NCI-H1105 treated with DMSO at 0.1 percent for 48 hours (cell line): Measurements from ENCODE around the gene TMEM80.

Source experiments
- DNase-seq: peaks from one replicate; lab custom pipeline; 2025; lab: John Stamatoyannopoulos, UW

The TMEM80 gene

DNA sequence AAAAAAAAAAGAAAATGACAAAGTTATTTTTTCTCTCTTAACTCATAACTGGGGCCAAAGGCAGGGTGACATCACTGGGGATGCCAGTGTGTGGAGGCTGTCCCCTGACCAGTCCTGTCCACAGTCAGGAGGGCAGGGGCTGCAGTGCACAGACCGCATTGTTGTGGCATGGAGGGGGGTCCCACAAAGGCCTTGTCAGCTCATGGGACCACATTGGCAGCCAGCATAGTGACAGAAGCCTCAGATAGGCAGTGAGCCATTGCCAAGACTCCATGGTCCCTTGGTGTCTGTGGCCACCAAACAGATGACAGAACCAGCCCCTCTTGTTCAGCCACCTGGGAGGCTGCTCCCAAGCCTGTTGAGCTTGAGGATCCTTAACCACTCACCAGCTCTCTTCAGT is 4.1 kb downstream of the TMEM80 start:
- DNase-seq = no peak

DNA sequence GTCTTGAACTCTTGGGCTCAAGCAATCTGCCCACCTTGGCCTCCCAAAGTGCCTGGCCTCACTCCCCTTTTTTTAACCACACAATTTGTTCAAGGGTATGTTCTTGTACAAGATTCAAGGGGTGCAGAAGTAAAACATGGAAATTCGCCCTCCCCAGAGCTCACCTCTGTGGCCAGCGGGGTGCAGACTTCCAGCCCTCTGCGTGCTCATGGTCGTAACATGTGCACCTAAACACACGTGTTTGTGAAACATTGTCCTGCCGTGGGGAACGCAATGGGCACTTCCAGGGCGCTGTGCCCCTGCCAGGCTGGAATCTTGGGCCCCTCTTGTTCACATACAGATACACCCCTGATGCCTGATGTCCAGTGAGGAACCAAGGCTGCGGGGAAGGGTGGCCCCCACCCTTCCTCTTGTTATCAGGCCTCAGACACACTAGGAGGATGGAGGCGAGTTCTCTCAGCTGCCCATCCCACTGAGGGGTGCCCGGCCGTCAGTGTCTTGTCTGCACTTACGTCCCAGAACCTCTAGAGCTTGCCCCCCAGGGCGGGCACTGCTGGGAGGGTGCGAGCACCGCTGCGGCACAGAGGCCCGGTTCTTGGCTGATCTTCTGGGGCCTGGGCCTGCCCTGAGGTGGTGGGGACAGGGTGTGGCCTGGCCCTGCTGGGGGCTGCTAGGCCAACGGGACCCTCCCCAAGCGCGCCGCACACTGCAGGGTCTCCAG is 6.3 kb downstream of the TMEM80 start:
- no peak for DNase-seq

DNA sequence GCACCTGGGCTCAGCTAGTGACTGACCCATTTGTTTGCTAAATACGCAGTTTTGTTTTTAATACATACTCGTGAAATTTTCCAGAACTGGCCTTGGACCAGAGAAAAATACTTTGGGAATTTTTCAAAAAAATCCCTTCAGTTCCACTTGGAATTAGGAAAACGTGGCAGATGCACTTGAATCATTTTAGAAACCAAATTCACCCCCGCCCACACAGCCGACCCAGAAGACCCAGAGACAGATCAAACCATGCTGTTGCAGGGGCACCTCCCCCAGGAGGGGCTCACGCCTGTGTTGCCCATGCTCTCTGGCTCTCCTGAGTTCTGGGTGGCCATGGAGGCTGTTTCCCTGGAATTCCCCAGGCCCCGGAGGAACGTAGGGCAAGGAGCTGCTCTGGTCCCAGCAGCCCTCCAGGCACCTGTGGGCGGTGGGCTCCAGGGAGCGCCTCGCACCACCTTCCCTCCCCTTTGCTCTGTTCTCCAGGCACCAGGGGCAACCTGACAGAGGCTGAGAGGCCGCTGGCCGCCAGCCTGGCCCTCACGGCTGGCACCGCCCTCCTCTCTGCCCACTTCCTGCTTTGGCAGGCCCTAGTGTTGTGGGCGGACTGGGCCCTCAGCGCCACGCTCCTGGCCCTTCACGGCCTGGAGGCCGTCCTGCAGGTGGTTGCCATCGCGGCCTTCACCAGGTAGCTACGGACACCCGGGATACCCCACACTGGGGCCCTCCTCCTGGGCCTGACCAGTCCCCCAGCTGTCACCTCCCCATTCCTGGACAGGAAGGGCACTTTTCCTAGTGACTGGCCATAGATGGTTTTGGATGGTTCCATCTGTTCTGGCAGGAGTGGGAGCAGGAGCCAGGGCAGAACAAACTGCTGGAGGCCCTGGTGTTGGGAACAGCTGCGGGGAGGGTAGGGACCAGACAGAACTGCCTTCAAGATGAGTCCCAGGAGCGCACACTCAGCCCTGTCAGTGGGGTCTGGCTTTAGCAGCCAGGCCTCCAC is 7.1 kb downstream of the TMEM80 start:
- no peak for DNase-seq

DNA sequence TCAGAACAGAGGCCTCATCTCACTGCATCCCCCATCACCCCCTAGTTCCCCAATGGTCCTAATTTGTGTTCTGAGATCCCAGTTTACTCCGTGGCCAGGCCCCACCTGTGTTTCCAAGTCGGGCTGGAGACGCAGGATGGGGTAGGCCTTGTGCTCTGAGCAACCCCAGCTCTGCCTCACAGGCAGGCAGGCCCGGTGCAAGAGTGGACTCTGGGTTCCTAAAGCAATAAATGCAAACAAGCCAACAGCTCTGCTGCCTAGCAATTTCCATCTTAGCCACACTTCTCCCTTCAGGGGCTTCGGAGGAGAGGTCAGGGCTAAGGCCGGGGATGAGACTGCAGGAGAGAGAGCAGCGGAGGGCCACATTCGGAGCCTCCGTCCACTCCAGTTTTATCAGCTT is 7.9 kb downstream of the TMEM80 start:
- DNase-seq = no peak

DNA sequence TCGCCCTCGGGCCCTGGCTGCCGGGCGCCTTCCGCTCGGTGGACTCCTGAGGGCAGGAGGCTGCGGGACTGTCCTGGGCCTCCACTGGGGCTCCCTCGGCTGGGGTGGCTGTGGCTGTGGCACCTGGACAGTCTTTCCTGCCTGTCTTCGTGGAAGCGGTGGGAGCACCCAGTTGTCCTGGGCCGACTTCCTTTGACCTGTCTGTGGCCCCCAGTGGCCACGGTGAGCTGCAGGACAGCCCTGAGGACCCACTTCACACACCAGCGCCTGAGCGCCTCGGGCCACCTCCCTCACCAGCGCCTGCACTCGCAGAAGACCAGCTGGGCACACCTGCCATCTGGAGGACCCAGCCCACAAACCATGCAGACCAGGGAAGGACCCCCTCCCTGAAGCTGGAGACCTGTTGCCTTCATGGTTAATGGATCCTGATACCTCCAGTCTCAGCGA is 8.6 kb downstream of the TMEM80 start:
- no peak for DNase-seq

DNA sequence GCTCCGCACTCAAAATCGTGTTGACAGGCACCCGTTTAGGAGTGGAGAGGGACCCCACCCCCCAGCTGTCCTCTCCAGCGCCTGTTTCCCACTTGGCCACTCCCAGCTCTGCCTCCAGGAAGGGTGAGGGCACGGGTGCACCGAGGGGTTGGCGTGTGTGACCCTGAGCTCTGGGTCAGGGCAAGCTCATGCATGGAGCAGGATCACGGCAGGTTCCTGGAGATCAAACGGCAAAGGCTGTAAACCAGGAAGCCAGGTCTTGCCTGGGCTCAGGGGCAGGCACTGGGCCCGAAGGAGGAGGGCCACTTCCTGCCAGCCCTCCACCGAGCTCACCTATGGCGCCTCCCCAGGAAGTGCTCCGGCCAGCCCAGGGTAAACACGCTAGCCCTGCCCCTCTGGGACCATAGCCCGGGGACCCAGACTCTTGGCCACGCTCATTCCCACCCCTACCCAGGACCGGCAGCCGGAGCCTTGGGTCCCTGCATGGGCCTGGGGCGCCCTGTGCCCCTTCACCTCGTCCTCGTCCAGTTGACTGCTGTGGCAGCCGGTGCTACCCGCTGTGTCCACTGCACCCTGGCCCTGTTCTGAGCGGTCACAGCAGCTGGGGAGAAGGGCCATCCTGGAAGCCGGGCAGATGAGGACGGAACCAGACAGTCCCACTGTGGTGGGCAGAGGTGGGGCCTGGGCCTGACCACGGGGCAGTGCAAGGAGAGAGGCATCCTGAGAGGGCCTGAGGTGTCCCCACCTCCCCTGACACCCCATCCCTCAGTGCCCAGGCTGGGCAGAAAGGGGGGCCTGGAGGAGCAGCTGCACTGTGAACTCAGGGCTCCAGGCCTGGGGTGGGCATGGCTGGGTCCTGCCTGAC is 9.4 kb downstream of the TMEM80 start:
- no peak for DNase-seq

DNA sequence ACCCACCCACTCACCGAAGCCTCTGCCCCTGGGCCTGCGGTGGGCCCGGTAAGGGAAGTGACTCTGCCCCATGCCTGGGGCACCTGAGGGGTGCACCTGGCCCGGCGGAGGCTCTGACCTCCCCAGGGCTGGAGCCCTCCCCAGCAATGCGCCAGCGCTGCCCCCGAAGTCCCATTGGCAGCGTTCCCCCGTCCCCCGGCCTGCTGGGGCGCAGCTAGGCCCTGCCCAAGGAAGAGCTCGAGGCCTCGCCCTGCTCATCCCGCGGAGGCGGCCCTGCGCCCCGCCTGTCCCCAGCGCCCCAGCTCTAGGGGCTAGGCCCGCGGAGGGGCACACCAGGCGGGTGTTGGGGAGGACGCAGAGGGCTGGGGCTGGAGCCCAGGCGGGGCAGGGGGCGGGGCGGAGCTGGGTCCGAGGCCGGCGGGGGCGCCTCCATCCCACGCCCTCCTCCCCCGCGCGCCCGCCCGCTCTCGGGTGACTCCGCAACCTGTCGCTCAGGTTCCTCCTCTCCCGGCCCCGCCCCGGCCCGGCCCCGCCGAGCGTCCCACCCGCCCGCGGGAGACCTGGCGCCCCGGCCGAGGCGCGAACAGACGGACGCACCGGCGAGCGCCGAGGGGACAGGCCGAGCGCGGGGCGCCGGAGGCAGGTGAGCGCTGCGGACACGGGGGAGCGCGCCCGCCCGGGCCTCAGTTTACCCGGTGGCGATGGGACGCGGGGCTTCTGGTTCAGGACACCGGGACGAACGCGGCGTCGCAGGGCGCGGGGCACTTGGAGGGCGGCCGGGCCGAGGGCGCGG is 10.2 kb downstream of the TMEM80 start, which contains the start of gene EPS8L2:
EPS8L2 (plus strand) TSS at position 586 of the 793 bp plus-strand sequence. CDS start 3,177 bp downstream, outside the sequence.
- no peak for DNase-seq

DNA sequence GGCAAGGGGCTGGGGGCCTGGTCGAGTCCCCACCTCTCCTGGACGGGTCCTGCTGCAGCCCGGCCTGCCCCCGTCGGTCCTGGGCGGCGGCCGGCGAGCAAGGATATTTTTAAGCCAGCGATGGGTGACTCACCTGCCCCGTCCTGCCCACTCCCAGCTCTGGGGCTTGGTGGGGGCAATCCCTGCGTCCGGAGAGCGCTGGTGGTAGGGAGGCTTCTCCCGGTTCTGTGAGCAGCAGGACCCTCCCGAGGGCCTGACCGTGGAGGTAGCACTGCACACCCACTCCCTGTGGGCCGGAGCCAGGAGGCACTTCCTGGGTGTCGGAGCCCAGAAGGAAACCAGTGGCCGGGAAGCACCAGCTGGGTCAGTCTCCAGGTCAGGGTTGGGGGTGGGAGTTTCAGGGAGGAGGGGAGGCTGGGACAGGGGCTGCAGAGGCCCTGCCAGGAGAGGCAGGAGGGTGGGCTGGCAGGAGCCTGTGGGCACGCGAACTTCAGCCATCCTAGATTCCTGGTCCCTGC is 10.9 kb downstream of the TMEM80 start:
- DNase-seq = no peak

DNA sequence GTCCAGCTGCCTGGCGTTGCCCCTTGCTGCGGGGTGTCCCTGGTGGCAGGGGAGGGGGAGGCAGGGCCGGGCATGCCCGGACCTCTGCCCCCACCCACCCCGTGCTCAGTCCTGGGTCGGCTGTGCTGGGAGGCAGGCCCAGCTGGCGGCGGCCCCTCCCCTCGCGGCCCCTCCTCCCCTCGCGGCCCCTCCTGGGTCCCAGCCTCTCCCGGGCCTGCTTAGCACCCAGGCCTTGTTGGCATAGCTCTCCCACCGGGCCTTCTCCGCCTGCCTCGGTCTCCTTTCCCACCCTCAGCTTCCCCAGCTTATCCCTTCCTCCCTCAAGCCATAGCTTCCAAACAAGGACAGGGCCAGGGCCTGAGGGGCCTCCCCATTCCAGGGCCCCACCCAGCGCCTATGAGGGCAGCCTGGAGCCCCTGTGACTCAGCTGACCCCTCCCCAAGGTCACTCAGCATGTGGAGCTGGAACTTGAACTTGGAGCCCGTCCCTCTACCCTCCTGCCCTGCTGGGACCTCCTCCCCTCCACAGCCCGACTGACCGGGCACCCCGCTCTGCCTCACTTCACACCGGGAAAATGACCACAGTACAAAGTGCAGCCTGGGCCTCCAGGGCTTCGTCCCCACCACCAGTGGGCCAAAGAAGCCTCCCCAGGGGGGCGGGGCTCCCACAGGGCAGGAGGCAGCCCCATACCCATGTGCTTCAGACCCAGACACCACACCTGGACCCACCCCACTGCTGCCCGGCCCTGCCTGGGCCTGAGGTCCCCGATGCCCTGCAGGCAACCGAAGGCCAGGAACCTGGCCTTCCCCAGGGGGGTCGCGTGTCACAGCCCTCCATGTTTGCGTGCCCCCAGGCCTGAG is 11.6 kb downstream of the TMEM80 start:
- DNase-seq = no peak

DNA sequence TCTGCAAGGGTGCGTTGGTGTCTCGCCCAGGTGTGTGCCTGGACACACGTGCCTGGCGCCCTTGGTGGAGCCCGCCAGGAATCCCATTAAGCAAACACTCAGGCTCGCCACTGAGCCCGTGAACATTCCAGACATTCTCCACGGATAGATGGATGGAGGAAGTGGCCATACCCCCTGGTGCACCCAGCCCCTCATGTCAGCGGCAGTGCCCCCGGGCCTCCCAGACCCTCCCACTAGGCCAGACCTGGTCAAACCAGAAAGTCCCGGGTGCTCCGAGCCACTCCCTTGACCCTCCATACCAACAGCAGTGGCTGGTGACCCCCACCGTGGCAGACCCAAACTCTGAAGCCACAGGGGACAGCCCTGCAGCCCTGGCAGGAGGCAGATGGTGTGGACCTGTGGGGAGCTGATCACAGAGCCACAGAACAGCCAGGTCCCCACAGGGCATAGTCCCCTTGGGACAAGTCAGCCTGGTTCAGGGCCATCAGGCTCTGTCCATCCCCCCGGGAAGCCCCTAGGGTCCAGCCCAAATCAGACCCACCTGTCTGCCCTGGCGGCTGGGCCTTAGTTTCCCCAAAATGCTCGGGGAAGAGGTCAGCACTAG is 12.3 kb downstream of the TMEM80 start:
- DNase-seq = no peak

- DNase-seq = no peak
These were observed 12.9 kb downstream of the TMEM80 start for GRCh38 chr11:708511-708910.

DNA sequence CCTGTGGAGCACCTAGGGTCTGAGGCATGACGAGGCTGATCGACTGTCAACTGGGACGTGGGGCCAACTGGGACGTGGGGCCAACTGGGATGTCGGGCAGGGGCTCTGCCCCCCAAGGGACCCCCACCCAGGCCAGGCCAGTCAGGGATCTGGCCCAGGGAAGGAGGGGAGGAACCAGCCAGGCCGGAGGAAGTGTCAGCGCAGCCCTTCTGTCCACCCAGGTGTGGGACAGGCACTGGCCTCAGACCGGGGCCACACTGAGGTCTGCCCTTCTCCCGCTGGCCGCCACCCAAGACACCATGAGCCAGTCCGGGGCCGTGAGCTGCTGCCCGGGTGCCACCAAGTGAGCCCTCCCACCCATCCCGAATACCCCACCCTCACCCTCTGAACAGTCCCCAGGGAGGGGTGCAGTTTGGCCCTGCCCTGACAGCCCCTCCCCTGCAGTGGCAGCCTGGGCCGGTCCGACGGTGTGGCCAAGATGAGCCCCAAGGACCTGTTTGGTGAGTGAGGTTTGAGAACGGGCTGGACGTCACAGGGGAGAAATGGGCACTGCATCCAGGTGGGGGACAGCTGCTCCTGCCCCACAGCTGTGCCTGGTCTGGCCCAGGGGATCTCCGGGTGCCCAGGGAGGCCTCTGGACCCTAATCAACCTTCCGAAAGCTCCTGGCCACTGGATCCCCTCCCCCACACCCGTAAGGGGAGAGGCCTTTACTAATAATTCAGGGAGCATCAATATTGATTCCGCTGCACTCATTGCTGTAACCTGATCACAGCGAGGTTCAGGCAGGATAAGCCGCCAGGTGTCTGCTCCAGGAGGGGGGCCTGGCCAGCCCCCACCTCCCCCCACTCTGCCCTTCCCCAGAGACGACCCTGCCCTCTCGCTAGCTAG is 13.7 kb downstream of the TMEM80 start:
- DNase-seq = no peak

GRCh38 chr11:714436-714835 is 18.8 kb downstream of the TMEM80 start:
- no peak for DNase-seq

GRCh38 chr11:719214-720016 is 23.8 kb downstream of the TMEM80 start:
- no peak for DNase-seq

DNA sequence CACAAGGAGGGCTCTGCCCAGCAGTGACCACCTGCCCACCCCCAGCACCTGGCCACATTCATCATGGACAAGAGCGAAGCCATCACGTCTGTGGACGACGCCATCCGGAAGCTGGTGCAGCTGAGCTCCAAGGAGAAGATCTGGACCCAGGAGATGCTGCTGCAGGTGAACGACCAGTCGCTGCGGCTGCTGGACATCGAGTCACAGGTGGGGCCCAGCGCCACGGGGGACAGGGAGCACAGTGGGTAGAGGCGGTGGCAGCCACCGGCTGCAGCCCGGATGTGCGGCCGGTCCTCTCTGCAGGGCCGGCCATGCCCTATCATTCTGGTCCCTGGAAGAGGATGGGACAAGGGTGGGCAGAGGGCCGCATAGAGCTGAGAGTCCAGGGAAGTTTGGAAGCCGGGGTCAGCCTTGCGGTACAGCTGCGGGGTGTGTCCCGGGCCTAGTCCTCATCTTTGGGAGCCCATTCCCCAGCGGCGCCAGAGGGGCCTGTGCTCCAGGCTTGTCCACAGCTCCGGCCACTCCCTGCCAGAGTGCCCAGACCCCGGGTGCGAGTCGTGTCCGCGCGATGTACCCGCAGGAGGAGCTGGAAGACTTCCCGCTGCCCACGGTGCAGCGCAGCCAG is 24.5 kb downstream of the TMEM80 start:
- DNase-seq = no peak

- DNase-seq = peak; percentile 70
These were observed 25.1 kb downstream of the TMEM80 start for GRCh38 chr11:720642-721246.
